Activated B cell treated with CpG ODN at 0.5 μM for 24 hours (primary cell): Measurements from ENCODE around the gene ITGAX. TPM values are rescaled to one million over a fixed set of nuclear protein-coding genes. Genes with fewer than 3 reads are reported as not detected.

Source experiments
- ATAC-seq: fragments of 200-7000 bp; cut with Tn5 transposase; one replicate; pipeline ENCODE4 v1.10.0; 2021; ENCODE audit warnings: low read depth, mild to moderate bottlenecking, moderate library complexity
- CTCF ChIA-PET: fragments of 350-600 bp; sonication (Branson Sonifier 250); formaldehyde crosslinking; loops from one replicate; lab custom pipeline; 2021; ENCODE audit warnings: antibody characterized with exemption; lab: Charles Lee
- POLR2A ChIA-PET: fragments of 350-600 bp; sonication (Branson Sonifier 250); formaldehyde crosslinking; loops from one replicate; lab custom pipeline; 2021; ENCODE audit warnings: antibody characterized with exemption; lab: Charles Lee
- DNase-seq: peaks from one replicate; pipeline ENCODE4 v3.0.0; 2022
- H3K27ac Mint-ChIP-seq: one replicate; pipeline ENCODE4 v1.8.0; 2020; ENCODE audit warnings: mixed read lengths
- H3K27me3 Mint-ChIP-seq: one replicate; pipeline ENCODE4 v1.8.0; 2021; ENCODE audit warnings: mixed read lengths
- H3K36me3 Mint-ChIP-seq: one replicate; pipeline ENCODE4 v1.8.0; 2021; ENCODE audit warnings: low read depth, mixed read lengths
- H3K4me1 Mint-ChIP-seq: one replicate; pipeline ENCODE4 v1.8.0; 2021; ENCODE audit warnings: mixed read lengths
- H3K4me3 Mint-ChIP-seq: one replicate; pipeline ENCODE4 v1.8.0; 2020; ENCODE audit warnings: mild to moderate bottlenecking, mixed read lengths
- H3K9me3 Mint-ChIP-seq: one replicate; pipeline ENCODE4 v1.8.0; 2020; ENCODE audit warnings: mixed read lengths
- intact Hi-C: fragments of 100-400 bp; cut with micrococcal nuclease; formaldehyde crosslinking; loops from one replicate; pipeline ENCODE4 v1.15.1; 2024
- total RNA-seq: library from RNA; stranded (reverse); gene quantifications from 2 replicates; pipeline ENCODE4 v1.2.3, GENCODE V29; 2022
- TF ChIP-seq, protein P1 (sequence below): fragments of 200-600 bp; IDR thresholded peaks from one replicate; pipeline ENCODE4 v1.8.0; 2022; ENCODE audit warnings: antibody characterized with exemption, mild to moderate bottlenecking

ITGAX gene
- total RNA-seq, 1 donor from 2014 or later = 100 TPM

DNA sequence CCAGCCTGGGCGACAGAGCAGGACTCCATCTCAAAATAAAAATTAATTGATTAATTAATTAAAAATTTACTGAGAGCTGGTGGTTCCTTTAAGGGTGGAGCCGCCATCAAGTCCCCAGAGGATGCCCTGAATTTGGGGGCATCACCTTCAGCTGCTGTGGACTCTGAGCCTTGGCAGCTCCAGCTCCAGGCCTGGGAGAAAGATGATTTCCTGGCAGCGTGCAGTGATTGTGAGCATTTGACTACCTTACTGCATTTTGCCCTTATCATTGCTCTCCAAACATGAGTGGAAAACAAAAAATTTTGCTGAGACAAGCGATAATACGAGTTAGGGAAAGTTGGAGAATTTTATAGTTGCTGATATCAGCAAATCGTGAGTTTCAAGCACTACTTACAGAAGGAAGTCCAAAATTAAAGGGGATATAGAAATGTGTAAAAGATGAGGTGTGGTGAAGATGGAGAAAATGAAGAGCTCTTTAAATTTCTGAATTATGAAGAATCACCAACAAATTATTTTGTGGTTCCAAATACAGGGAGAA lies 35.6 kb downstream of the ITGAX start:
- TF ChIP-seq, protein P1, sequence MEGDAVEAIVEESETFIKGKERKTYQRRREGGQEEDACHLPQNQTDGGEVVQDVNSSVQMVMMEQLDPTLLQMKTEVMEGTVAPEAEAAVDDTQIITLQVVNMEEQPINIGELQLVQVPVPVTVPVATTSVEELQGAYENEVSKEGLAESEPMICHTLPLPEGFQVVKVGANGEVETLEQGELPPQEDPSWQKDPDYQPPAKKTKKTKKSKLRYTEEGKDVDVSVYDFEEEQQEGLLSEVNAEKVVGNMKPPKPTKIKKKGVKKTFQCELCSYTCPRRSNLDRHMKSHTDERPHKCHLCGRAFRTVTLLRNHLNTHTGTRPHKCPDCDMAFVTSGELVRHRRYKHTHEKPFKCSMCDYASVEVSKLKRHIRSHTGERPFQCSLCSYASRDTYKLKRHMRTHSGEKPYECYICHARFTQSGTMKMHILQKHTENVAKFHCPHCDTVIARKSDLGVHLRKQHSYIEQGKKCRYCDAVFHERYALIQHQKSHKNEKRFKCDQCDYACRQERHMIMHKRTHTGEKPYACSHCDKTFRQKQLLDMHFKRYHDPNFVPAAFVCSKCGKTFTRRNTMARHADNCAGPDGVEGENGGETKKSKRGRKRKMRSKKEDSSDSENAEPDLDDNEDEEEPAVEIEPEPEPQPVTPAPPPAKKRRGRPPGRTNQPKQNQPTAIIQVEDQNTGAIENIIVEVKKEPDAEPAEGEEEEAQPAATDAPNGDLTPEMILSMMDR = no peak
- Mint-ChIP-seq H3K27me3 (peaks cover 15% of the 10 kb centered on the region), H3K4me3 (no peak overlapping the region), H3K9me3 (no peaks in the 10 kb centered on the region), H3K27ac (no peak overlapping the region), H3K4me1 (peaks cover 7% of the 10 kb centered on the region), H3K36me3 (no peaks in the 10 kb centered on the region)
- intact Hi-C loops = no loop called here
- ATAC-seq = no peak
- ChIA-PET CTCF (interaction anchor here (1.7 kb wide), 1 partner anchor 8 kb away, joined by 5 read pairs; no protein-coding TSS in a partner anchor), POLR2A (no interaction called here)
- DNase-seq = no peak

DNA sequence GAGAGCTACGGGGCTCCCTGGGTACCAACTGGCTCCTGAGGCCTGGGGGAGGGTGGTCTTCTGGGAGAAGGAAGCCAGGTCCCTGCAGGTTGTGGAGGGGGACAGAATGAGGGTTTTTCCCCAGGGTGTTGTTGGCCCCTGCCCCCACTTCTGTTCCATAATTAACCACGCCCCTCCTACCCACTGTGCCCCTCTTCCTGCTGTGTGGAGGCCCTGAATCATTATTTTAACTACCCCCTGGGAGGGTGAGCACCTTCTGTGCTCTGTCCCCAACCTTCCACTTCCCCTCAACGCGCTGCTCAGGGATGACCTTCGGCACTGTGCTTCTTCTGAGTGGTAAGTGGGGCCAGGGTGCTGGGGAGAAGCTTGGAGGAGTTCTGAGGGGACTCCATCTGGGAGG lies 38.1 kb downstream of the ITGAX start, which contains the start of gene ITGAD:
Gene ITGAD (plus strand): TSS at position 280 of the 400 bp plus-strand sequence. CDS start 26 bp downstream, at position 306.
- no peaks in the 10 kb centered on the region for H3K4me1 Mint-ChIP-seq
- peaks cover 15% of the 10 kb centered on the region for H3K27me3 Mint-ChIP-seq
- intact Hi-C loops = no loop called here
- POLR2A ChIA-PET = no interaction called here
- no peak within 1 kb of the TSS for H3K4me3 Mint-ChIP-seq
- CTCF ChIA-PET = no interaction called here
- H3K36me3 Mint-ChIP-seq = no peaks in the 10 kb centered on the region
- H3K27ac Mint-ChIP-seq = no peak within 1 kb of the TSS
- DNase-seq (no peak), ATAC-seq (peak; percentile 21)
- H3K9me3 Mint-ChIP-seq = no peaks in the 10 kb centered on the region
- TF ChIP-seq, protein P1 = no peak

DNA sequence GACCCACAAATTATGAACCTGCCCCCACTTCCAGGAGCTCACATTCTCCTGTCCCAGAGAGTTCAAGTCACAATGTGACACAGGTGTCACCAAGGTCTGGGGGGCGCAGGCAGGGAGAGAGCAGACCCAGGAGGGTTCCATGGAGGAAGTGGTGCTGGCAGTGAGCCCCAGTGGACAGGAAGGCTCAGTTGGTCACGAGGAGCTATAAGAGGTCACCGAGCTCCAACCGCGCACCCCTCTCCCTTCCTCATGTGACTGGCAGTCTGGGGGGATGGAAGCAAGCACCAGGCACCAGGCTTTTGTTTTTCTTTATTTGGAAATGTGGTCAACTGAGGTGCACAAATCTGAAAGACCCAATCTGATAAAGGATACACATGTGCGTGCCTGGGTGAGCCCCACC lies 40.7 kb downstream of the ITGAX start:
- ChIA-PET POLR2A (no interaction called here), CTCF (interaction anchor here (1.0 kb wide), 2 partner anchors 12 to 13 kb away, joined by 3 to 6 read pairs; no protein-coding TSS in a partner anchor)
- Mint-ChIP-seq H3K27ac (no peak overlapping the region), H3K4me1 (peaks cover 8% of the 10 kb centered on the region), H3K4me3 (no peak overlapping the region), H3K36me3 (no peaks in the 10 kb centered on the region), H3K9me3 (peaks cover 9% of the 10 kb centered on the region), H3K27me3 (peaks cover 9% of the 10 kb centered on the region)
- ATAC-seq = no peak
- DNase-seq = no peak
- TF ChIP-seq, protein P1 = no peak
- intact Hi-C loops = no loop called here

DNA sequence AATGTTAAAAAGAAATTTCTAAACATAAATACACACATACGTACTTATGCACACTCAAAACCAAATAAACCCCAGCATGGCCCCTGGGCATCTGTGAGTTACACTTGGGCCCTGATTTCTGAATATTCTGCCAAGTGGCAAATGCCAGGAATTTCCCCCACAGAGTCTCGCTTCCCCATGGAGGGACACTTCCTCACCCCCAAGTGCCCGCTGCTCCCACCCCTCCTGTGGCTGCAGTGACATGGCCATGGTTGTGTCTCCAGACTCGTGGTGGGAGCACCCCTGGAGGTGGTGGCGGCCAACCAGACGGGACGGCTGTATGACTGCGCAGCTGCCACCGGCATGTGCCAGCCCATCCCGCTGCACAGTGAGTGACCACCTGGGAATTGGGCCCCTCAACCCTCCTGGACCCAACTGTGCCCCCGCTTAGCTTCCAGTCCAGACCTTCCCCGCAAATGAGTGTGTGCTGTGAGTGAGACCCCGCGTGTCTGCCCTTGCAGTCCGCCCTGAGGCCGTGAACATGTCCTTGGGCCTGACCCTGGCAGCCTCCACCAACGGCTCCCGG lies 42.2 kb downstream of the ITGAX start:
- ATAC-seq (no peak), DNase-seq (no peak)
- Mint-ChIP-seq H3K27me3 (peaks cover 9% of the 10 kb centered on the region), H3K4me1 (peaks cover 8% of the 10 kb centered on the region), H3K9me3 (peaks cover 9% of the 10 kb centered on the region), H3K36me3 (no peaks in the 10 kb centered on the region), H3K4me3 (no peak overlapping the region), H3K27ac (no peak overlapping the region)
- intact Hi-C loops = no loop called here
- TF ChIP-seq, protein P1 = no peak
- ChIA-PET POLR2A (no interaction called here), CTCF (no interaction called here)

DNA sequence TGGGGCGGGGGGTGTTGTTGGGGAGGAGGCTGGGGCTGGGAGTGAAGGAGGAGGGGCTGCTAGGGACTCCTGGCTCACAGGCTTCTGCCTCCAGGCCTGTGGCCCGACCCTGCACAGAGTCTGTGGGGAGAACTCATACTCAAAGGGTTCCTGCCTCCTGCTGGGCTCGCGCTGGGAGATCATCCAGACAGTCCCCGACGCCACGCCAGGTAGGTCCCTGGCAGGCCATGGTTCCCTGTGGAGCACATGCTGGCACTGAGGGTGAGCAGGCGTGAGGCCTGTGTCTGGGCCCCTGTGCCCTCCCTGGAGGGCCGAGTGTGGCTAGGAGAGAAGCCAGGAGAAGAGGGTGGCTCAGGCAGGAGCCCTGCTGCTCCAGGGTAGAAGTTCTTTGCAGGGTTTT lies 42.7 kb downstream of the ITGAX start:
- DNase-seq = no peak
- H3K9me3 Mint-ChIP-seq = peaks cover 9% of the 10 kb centered on the region
- ChIA-PET POLR2A (no interaction called here), CTCF (no interaction called here)
- H3K27ac Mint-ChIP-seq = no peak overlapping the region
- H3K27me3 Mint-ChIP-seq = peaks cover 8% of the 10 kb centered on the region
- peaks cover 8% of the 10 kb centered on the region for H3K4me1 Mint-ChIP-seq
- no peak for ATAC-seq
- intact Hi-C loops = no loop called here
- no peaks in the 10 kb centered on the region for H3K36me3 Mint-ChIP-seq
- TF ChIP-seq, protein P1 = no peak
- no peak overlapping the region for H3K4me3 Mint-ChIP-seq
